Body of pancreas (tissue), 4 donors: ENCODE data around the gene CAPN1. TPM values are rescaled to one million over a fixed set of nuclear protein-coding genes. Genes with fewer than 3 reads are reported as not detected.
A peak's percentile ranks its signal among the peaks of the same experiment; 100 is the strongest.

ENCODE experiments used
- ATAC-seq: fragments of 150-250 bp; one replicate; pipeline ENCODE4 v1.9.1; 2016
- DNase-seq, 4 donors: peaks; one replicate each; pipeline ENCODE4 v3.0.0-alpha.2; 2019
- H3K27ac ChIP-seq, 4 donors: fragments of 200-600 bp; sonication (generic); 1 replicate in 3 of 4; 2 replicates in 1 of 4; pipeline versions ENCODE4 v1.5.1 to v1.6.1; 2016 to 2019; ENCODE audit warnings: mild to moderate bottlenecking in 1 of 4, mixed read lengths in 1 of 4, moderate library complexity in 1 of 4
- H3K27me3 ChIP-seq, 2 donors: fragments of 200-600 bp; sonication (generic); one replicate each; pipeline ENCODE4 v1.6.0; 2016; ENCODE audit warnings: mild to moderate bottlenecking in 1 of 2
- H3K36me3 ChIP-seq, 2 donors: fragments of 200-600 bp; sonication (generic); replicated peaks in 1 of 2; 2 replicates each; pipeline ENCODE4 v1.5.1; 2016; ENCODE audit warnings: low read depth in 2 of 2; ENCODE audit not compliant: insufficient read depth in 1 of 2
- H3K4me1 ChIP-seq: fragments of 200-600 bp; sonication (generic); one replicate; pipeline ENCODE4 v1.6.0; 2016
- H3K4me3 ChIP-seq, 2 donors: fragments of 200-600 bp; sonication (generic); 1 replicate in 1 of 2; 2 replicates in 1 of 2; pipeline ENCODE4 v1.5.1; 2016 to 2019
- H3K9me3 ChIP-seq, 3 donors: fragments of 200-600 bp; sonication (generic); 1 replicate in 2 of 3; 2 replicates in 1 of 3; pipeline ENCODE4 v1.5.1; 2016
- CTCF ChIP-seq, 7 experiments: fragments of 450-650 bp in 4 of 7; fragments of 200-600 bp in 3 of 7; sonication (generic) in 3 of 7; IDR thresholded peaks; one replicate each; pipeline ENCODE4 v1.5.1; 2016 to 2019; ENCODE audit warnings: antibody characterized with exemption in 7 of 7
- POLR2A ChIP-seq, 3 donors: fragments of 450-650 bp; IDR thresholded peaks; one replicate each; pipeline ENCODE4 v1.6.1; 2016; ENCODE audit warnings: antibody characterized with exemption in 3 of 3, mild to moderate bottlenecking in 2 of 3
- WGBS, 2 donors: methylation state at CpG; one replicate each; pipeline ENCODE4 v1.1.5; 2017; 5-methylcytosine and 5-hydroxymethylcytosine counted together
- intact Hi-C: fragments of 100-400 bp; cut with DNase I; formaldehyde crosslinking; loops from one replicate; pipeline ENCODE4 v1.15.1; 2023
- total RNA-seq, 2 donors: library from RNA; depleted of rRNA; stranded (reverse); fragments of >200 nt; gene quantifications; one replicate each; pipeline ENCODE4 v1.1.0, GENCODE V29; 2016

CAPN1 gene
- 100 to 1,000 TPM; 142 to 245 TPM for total RNA-seq

- H3K4me1 ChIP-seq: peaks cover 46% of the 10 kb centered on the region
- intact Hi-C loops: no loop called here
- H3K4me3 ChIP-seq: peak within 1 kb of the TSS; percentile 57 to 65
- ATAC-seq (peak; percentile 78), DNase-seq (peak; percentile 85 to 92 (median 90))
- 0% methylated on average over 8 to 38 of the region's 43 CpGs for whole genome bisulfite sequencing, 2 donors
- no peaks in the 10 kb centered on the region for H3K27me3 ChIP-seq
- H3K27ac ChIP-seq: peak within 1 kb of the TSS; percentile 88 to 98 (median 96)
- H3K9me3 ChIP-seq: no peaks in the 10 kb centered on the region
- H3K36me3 ChIP-seq: peaks cover 0 to 8% of the 10 kb centered on the region in 2 donors
- TF ChIP-seq POLR2A (IDR thresholded peaks at IDR 0.05) (peak in 1 of 3 donors; percentile 5), CTCF (IDR thresholded peaks at IDR 0.05) (no peak)
These were observed at the start of gene CAPN1 for GRCh38 chr11:65181569-65182257. CAPN1 (plus strand) TSS chr11:65181928; CDS start chr11:65182702, 774 bp downstream.

- no peak for TF ChIP-seq POLR2A (IDR thresholded peaks at IDR 0.05)
- TF ChIP-seq CTCF (IDR thresholded peaks at IDR 0.05): no peak
- peak in 1 of 4 donors; percentile 11 for DNase-seq
- H3K9me3 ChIP-seq: no peaks in the 10 kb centered on the region
- H3K27me3 ChIP-seq: no peaks in the 10 kb centered on the region
- H3K4me1 ChIP-seq: peaks cover 49% of the 10 kb centered on the region
- ATAC-seq: no peak
- peaks cover 30 to 41% of the 10 kb centered on the region in 2 donors for H3K36me3 ChIP-seq
- H3K27ac ChIP-seq: peak overlapping the region in 3 of 4 donors; percentile 98 to 100 (median 99)
- WGBS, 2 donors: 28 to 36% methylated on average over 9 to 10 of the region's 10 CpGs
- intact Hi-C loops: loop anchor here (5.0 kb wide), 1 partner anchor 55 kb away; no protein-coding TSS in a partner anchor
- H3K4me3 ChIP-seq: no peak overlapping the region
These were observed 49.3 kb upstream of the CAPN1 start for GRCh38 chr11:65132238-65132987.

- intact Hi-C loops: loop anchor here (5.0 kb wide), 1 partner anchor 54 kb away; no protein-coding TSS in a partner anchor
- H3K36me3 ChIP-seq: peaks cover 27 to 35% of the 10 kb centered on the region in 2 donors
- peak overlapping the region; percentile 63 to 83 for H3K4me3 ChIP-seq
- TF ChIP-seq CTCF (IDR thresholded peaks at IDR 0.05) (no peak), POLR2A (IDR thresholded peaks at IDR 0.05) (peak; percentile 25 to 61 (median 57))
- ATAC-seq (peak; percentile 16), DNase-seq (peak; percentile 86 to 91 (median 91))
- H3K9me3 ChIP-seq: no peaks in the 10 kb centered on the region
- H3K27me3 ChIP-seq: no peaks in the 10 kb centered on the region
- H3K4me1 ChIP-seq: peaks cover 49% of the 10 kb centered on the region
- peak overlapping the region; percentile 98 to 100 (median 99) for H3K27ac ChIP-seq
- WGBS, 2 donors: 15 to 23% methylated on average over 13 to 18 of the region's 18 CpGs
These were observed 48.6 kb upstream of the CAPN1 start for GRCh38 chr11:65132988-65133700.

- ATAC-seq: no peak
- intact Hi-C loops: loop anchor here (5.0 kb wide), 1 partner anchor 54 kb away; no protein-coding TSS in a partner anchor
- peaks cover 49% of the 10 kb centered on the region for H3K4me1 ChIP-seq
- peak overlapping the region; percentile 98 to 100 (median 99) for H3K27ac ChIP-seq
- peak in 3 of 4 donors; percentile 52 to 64 (median 54) for DNase-seq
- no peak for TF ChIP-seq POLR2A (IDR thresholded peaks at IDR 0.05)
- no peak for TF ChIP-seq CTCF (IDR thresholded peaks at IDR 0.05)
- H3K9me3 ChIP-seq: no peaks in the 10 kb centered on the region
- H3K4me3 ChIP-seq: peak overlapping the region; percentile 63 to 83
- H3K36me3 ChIP-seq: peaks cover 21 to 31% of the 10 kb centered on the region in 2 donors
- H3K27me3 ChIP-seq: no peaks in the 10 kb centered on the region
- 0 to 2% methylated on average over 11 to 19 of the region's 20 CpGs for WGBS, 2 donors
These were observed 48.0 kb upstream of the CAPN1 start for GRCh38 chr11:65133724-65134123.
